Measurements from ENCODE around the gene CCDC121.

DNA sequence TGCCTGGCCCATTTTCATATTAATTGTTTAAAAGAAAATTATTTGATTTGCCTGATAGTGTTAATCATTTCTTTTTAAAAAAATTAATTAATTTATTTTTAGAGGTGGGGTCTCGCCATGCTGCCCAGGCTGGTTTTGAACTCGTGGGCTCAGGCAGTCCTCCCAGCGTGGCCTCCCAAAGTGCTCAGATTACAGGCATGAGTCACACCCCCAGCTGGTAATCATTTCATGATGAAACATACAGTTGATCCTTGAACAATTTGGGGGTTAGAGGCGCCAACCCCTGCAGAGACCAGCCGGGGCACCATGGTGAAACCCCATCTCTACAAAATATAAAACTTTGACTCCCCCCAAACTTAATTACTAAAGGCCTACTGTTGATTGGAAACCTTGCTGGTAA lies 8.0 kb upstream of the CCDC121 start:
- TF ChIP-seq, protein P1, sequence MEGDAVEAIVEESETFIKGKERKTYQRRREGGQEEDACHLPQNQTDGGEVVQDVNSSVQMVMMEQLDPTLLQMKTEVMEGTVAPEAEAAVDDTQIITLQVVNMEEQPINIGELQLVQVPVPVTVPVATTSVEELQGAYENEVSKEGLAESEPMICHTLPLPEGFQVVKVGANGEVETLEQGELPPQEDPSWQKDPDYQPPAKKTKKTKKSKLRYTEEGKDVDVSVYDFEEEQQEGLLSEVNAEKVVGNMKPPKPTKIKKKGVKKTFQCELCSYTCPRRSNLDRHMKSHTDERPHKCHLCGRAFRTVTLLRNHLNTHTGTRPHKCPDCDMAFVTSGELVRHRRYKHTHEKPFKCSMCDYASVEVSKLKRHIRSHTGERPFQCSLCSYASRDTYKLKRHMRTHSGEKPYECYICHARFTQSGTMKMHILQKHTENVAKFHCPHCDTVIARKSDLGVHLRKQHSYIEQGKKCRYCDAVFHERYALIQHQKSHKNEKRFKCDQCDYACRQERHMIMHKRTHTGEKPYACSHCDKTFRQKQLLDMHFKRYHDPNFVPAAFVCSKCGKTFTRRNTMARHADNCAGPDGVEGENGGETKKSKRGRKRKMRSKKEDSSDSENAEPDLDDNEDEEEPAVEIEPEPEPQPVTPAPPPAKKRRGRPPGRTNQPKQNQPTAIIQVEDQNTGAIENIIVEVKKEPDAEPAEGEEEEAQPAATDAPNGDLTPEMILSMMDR (IDR thresholded peaks at IDR 0.05; ENCODE audit: poor library complexity, severe bottlenecking), result no peak
- TF ChIP-seq SMC3 (conservative IDR thresholded peaks at IDR 0.05; ENCODE audit: poor library complexity), result no peak
